Measurements from ENCODE around the gene SVOPL. TPM values are rescaled to one million over a fixed set of nuclear protein-coding genes. Genes with fewer than 3 reads are reported as not detected.

The SVOPL gene
- polyA plus RNA-seq, 3 donors, result not detected

DNA sequence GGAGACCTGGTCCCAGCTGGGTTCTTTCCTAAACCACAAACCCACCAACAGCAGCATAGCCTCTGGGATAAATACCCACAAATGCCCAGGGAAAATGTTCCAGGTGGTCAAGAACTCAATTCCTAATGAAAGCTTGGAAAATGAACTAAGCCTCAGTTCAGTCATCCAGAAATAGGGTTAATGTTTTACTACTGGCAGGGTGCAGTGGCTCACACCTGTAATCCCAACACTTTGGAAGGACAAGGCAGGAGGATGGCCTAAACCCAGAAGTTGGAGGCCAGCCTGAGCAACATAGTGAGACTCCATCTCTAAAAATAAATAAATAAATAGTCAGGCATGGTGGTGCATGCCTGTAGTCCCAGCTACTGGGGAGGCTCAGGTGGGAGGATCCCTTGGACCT is 82.2 kb downstream of the SVOPL start:
- Mint-ChIP-seq H3K4me3 (no peak overlapping the region), H3K27ac (no peak overlapping the region), H3K4me1 (no peaks in the 10 kb centered on the region), H3K36me3 (no peaks in the 10 kb centered on the region), H3K9me3 (peaks cover 0 to 2% (median 0%) of the 10 kb centered on the region in 7 donors), H3K27me3 (ENCODE audit: low read depth in 3 of 3) (peaks cover 0 to 4% (median 2%) of the 10 kb centered on the region in 3 donors)
- Histone ChIP-seq H3K27ac (ENCODE audit: low read depth in 1 of 2, low read length in 2 of 2) (no peak overlapping the region), H3K36me3 (replicated peaks in 1 of 2; ENCODE audit: control insufficient read depth in 1 of 2, insufficient read depth in 2 of 2, low read length in 2 of 2) (no peaks in the 10 kb centered on the region), H3K27me3 (ENCODE audit: control insufficient read depth in 2 of 2, insufficient read depth in 2 of 2, low read length in 2 of 2) (no peaks in the 10 kb centered on the region), H3K9ac (ENCODE audit: insufficient read depth, low read length, poor library complexity, severe bottlenecking) (no peak overlapping the region), H2AFZ (ENCODE audit: insufficient read depth, low read depth, low read length, poor library complexity, severe bottlenecking) (no peak overlapping the region), H3K4me2 (replicated peaks; ENCODE audit: extremely low read depth, low read length, poor library complexity, severe bottlenecking) (no peak overlapping the region), H3K79me2 (ENCODE audit: insufficient read depth, low read length) (no peaks in the 10 kb centered on the region), H4K20me1 (ENCODE audit: insufficient read depth, low read length) (no peaks in the 10 kb centered on the region), H3K4me1 (ENCODE audit: control insufficient read depth in 1 of 2, insufficient read depth in 2 of 2, low read length in 2 of 2) (no peaks in the 10 kb centered on the region), H3K4me3 (replicated peaks in 1 of 3; ENCODE audit: low read depth in 2 of 3, low read length in 3 of 3) (no peak overlapping the region), H3K9me3 (replicated peaks in 1 of 2; ENCODE audit: control insufficient read depth in 1 of 2, insufficient read depth in 1 of 2, low read length in 2 of 2) (no peaks in the 10 kb centered on the region)
- no peak for TF ChIP-seq CTCF (IDR thresholded peaks at IDR 0.05)
- intact Hi-C loops (cut with micrococcal nuclease), result no loop called here
- DNase-seq, result no peak

GRCh38 chr7:138618506-138618905 is 82.7 kb downstream of the SVOPL start:
- DNase-seq, result no peak
- H3K27ac ChIP-seq (ENCODE audit: low read depth in 1 of 2, low read length in 2 of 2), result no peak overlapping the region
- H3K4me3 ChIP-seq (replicated peaks in 1 of 3; ENCODE audit: low read depth in 2 of 3, low read length in 3 of 3), result no peak overlapping the region
- no peaks in the 10 kb centered on the region for H3K36me3 ChIP-seq (replicated peaks in 1 of 2; ENCODE audit: control insufficient read depth in 1 of 2, insufficient read depth in 2 of 2, low read length in 2 of 2)
- H3K9me3 ChIP-seq (replicated peaks in 1 of 2; ENCODE audit: control insufficient read depth in 1 of 2, insufficient read depth in 1 of 2, low read length in 2 of 2), result no peaks in the 10 kb centered on the region
- H3K27me3 Mint-ChIP-seq (ENCODE audit: low read depth in 3 of 3), result peaks cover 0 to 4% (median 2%) of the 10 kb centered on the region in 3 donors
- TF ChIP-seq CTCF (IDR thresholded peaks at IDR 0.05), result no peak
- H3K4me1 ChIP-seq (ENCODE audit: control insufficient read depth in 1 of 2, insufficient read depth in 2 of 2, low read length in 2 of 2), result no peaks in the 10 kb centered on the region
- no peak overlapping the region for H3K9ac ChIP-seq (ENCODE audit: insufficient read depth, low read length, poor library complexity, severe bottlenecking)
- no peaks in the 10 kb centered on the region for H3K36me3 Mint-ChIP-seq
- H2AFZ ChIP-seq (ENCODE audit: insufficient read depth, low read depth, low read length, poor library complexity, severe bottlenecking), result no peak overlapping the region
- intact Hi-C loops (cut with micrococcal nuclease), result no loop called here
- H3K79me2 ChIP-seq (ENCODE audit: insufficient read depth, low read length), result no peaks in the 10 kb centered on the region
- no peaks in the 10 kb centered on the region for H3K27me3 ChIP-seq (ENCODE audit: control insufficient read depth in 2 of 2, insufficient read depth in 2 of 2, low read length in 2 of 2)
- WGBS (ENCODE audit: insufficient coverage), result 98% methylated on average over 8 of the region's 10 CpGs
- peak overlapping the region in 1 of 7 donors; percentile 14 for H3K27ac Mint-ChIP-seq
- H4K20me1 ChIP-seq (ENCODE audit: insufficient read depth, low read length), result no peaks in the 10 kb centered on the region
- H3K4me1 Mint-ChIP-seq, result no peaks in the 10 kb centered on the region
- H3K4me3 Mint-ChIP-seq, result peak overlapping the region in 1 of 2 donors; percentile 31
- H3K9me3 Mint-ChIP-seq, result peaks cover 0 to 2% (median 0%) of the 10 kb centered on the region in 7 donors
- no peak overlapping the region for H3K4me2 ChIP-seq (replicated peaks; ENCODE audit: extremely low read depth, low read length, poor library complexity, severe bottlenecking)

All from CD14-positive monocyte (primary cell).